HepG2 (cell line): Measurements from ENCODE around the gene SMIM1. TPM values are rescaled to one million over a fixed set of nuclear protein-coding genes. Genes with fewer than 3 reads are reported as not detected.

Source experiments
- ARID2 ChIP-seq: sonication (generic); formaldehyde crosslinking; IDR thresholded peaks from 2 replicates; pipeline ENCODE4 v1.8.1; 2022; ENCODE audit warnings: mild to moderate bottlenecking, missing genetic modification reagents, borderline replicate concordance
- KLF9 ChIP-seq: IDR thresholded peaks from 2 replicates; pipeline ENCODE4 v1.6.1; 2016; ENCODE audit warnings: low read depth
- KMT2A ChIP-seq: sonication (generic); formaldehyde crosslinking; IDR thresholded peaks from 2 replicates; pipeline ENCODE4 v1.4.0; 2020; ENCODE audit warnings: missing genetic modification reagents
- PAF1 ChIP-seq: IDR thresholded peaks from 2 replicates; pipeline ENCODE4 v1.6.1; 2016; ENCODE audit warnings: missing genetic modification reagents, missing compliant biosample characterization
- PAX8 ChIP-seq: sonication (generic); formaldehyde crosslinking; IDR thresholded peaks from 2 replicates; pipeline ENCODE4 v1.8.0; 2022; ENCODE audit warnings: mild to moderate bottlenecking, missing genetic modification reagents, borderline replicate concordance
- RNF219 ChIP-seq: sonication (generic); formaldehyde crosslinking; IDR thresholded peaks from 2 replicates; pipeline ENCODE4 v1.5.0; 2020; ENCODE audit warnings: mild to moderate bottlenecking, missing genetic modification reagents
- SATB2 ChIP-seq: sonication (generic); formaldehyde crosslinking; IDR thresholded peaks from 2 replicates; pipeline ENCODE4 v1.5.0; 2020; ENCODE audit warnings: missing genetic modification reagents
- SIX1 ChIP-seq: sonication (generic); formaldehyde crosslinking; IDR thresholded peaks from 2 replicates; pipeline ENCODE4 v1.4.0; 2020; ENCODE audit warnings: missing genetic modification reagents, borderline replicate concordance
- SMARCE1 ChIP-seq: fragments of 450-650 bp; IDR thresholded peaks from 2 replicates; pipeline ENCODE4 v1.6.1; 2017; ENCODE audit warnings: borderline replicate concordance
- SMYD3 ChIP-seq: sonication (generic); formaldehyde crosslinking; IDR thresholded peaks from 2 replicates; pipeline ENCODE4 v1.8.1; 2023; ENCODE audit warnings: mild to moderate bottlenecking, missing genetic modification reagents
- SOX6 ChIP-seq, 2 experiments: fragments of 450-650 bp in 1 of 2; sonication (generic) in 1 of 2; formaldehyde crosslinking in 1 of 2; IDR thresholded peaks; 2 replicates each; pipeline versions ENCODE4 v1.4.0 to v1.6.1; 2017 to 2020; ENCODE audit warnings: antibody characterized with exemption in 1 of 2, mild to moderate bottlenecking in 1 of 2, missing genetic modification reagents in 1 of 2
- SRSF9 ChIP-seq: fragments of 200-400 bp; formaldehyde crosslinking; IDR thresholded peaks from 2 replicates; pipeline ENCODE4 v1.6.1; 2018; ENCODE audit warnings: borderline replicate concordance, mild to moderate bottlenecking, low read depth, low read length; ENCODE audit not compliant: insufficient read depth, poor library complexity, severe bottlenecking
- ZFAT ChIP-seq: sonication (generic); formaldehyde crosslinking; conservative IDR thresholded peaks from 2 replicates; pipeline ENCODE4 v1.8.1; 2023; ENCODE audit warnings: missing genetic modification reagents, inconsistent platforms
- ZNF773 ChIP-seq: sonication (generic); formaldehyde crosslinking; IDR thresholded peaks from 2 replicates; pipeline ENCODE4 v1.4.0; 2020; ENCODE audit warnings: missing genetic modification reagents, borderline replicate concordance
- ZNF850 ChIP-seq: sonication (generic); formaldehyde crosslinking; conservative IDR thresholded peaks from 2 replicates; pipeline ENCODE4 v1.9.0; 2021; ENCODE audit warnings: mild to moderate bottlenecking, missing genetic modification reagents
- ZXDC ChIP-seq: sonication (generic); formaldehyde crosslinking; IDR thresholded peaks from 2 replicates; pipeline ENCODE4 v1.5.0; 2020; ENCODE audit warnings: mild to moderate bottlenecking, missing genetic modification reagents
- polyA plus RNA-seq, 8 experiments: library from polyadenylated mRNA; depleted of rRNA in 3 of 8; stranded (reverse) in 7 of 8; unstranded in 1 of 8; fragments of >200 nt; fragmentation: Illumina TruSeq in 4 of 8; extraction: Trizol in 4 of 8; gene quantifications; 2 replicates each; pipeline versions ENCODE4 v1.2.1 to v1.2.3, GENCODE V29; 2011 to 2016; ENCODE audit warnings: low read depth in 4 of 8, missing spikeins in 1 of 8, mixed read lengths in 1 of 8; ENCODE audit not compliant: insufficient read depth in 1 of 8
- total RNA-seq, 5 experiments: library from RNA; depleted of rRNA; stranded (reverse); fragments of >200 nt; fragmentation: Illumina TruSeq; extraction: Trizol; gene quantifications; 2 replicates each; pipeline ENCODE4 v1.2.3, GENCODE V29; 2016; ENCODE audit warnings: low read depth in 1 of 5
- TF ChIP-seq, protein P1 (sequence below): sonication (generic); formaldehyde crosslinking; IDR thresholded peaks from 2 replicates; pipeline ENCODE4 v1.8.1; 2023; ENCODE audit warnings: mild to moderate bottlenecking, missing genetic modification reagents, borderline replicate concordance
- TF ChIP-seq, protein P2 (sequence below): sonication (generic); formaldehyde crosslinking; IDR thresholded peaks from 2 replicates; pipeline ENCODE4 v1.8.0; 2022; ENCODE audit warnings: mild to moderate bottlenecking, missing genetic modification reagents, moderate library complexity
- TF ChIP-seq, protein P3 (sequence below): sonication (generic); formaldehyde crosslinking; IDR thresholded peaks from 2 replicates; pipeline ENCODE4 v1.5.1; 2020; ENCODE audit warnings: mild to moderate bottlenecking, missing genetic modification reagents

SMIM1 gene
- total and polyA plus RNA-seq, 2 of the 13 experiments (the other 11 are each of a cell fraction or from before 2014, with no cell fraction given) = 12.4 to 56.3 TPM

- TF ChIP-seq, protein P1, sequence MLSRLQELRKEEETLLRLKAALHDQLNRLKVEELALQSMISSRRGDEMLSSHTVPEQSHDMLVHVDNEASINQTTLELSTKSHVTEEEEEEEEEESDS (CRISPR knock-in tag) = no peak
- TF ChIP-seq ZXDC (no peak; the same call in 1 of the 2 replicates), SATB2 (CRISPR knock-in tag) (no peak; the same call in 1 of the 2 replicates), SMARCE1 (no peak), KMT2A (peak; percentile 85), RNF219 (CRISPR knock-in tag) (no peak), ZNF850 (CRISPR knock-in tag) (0 out of 2 replicates have a peak, but pooled peaks have one; percentile 13), SMYD3 (CRISPR knock-in tag) (no peak), SOX6 (IDR thresholded peaks at IDR 0.05) (no peak), SOX6 (CRISPR knock-in tag; IDR thresholded peaks at IDR 0.05) (no peak), PAF1 (CRISPR knock-in tag) (no peak), PAX8 (CRISPR knock-in tag) (no peak; the same call in 1 of the 2 replicates), KLF9 (CRISPR knock-in tag) (0 out of 2 replicates have a peak, but pooled peaks have one; percentile 38), ZNF773 (no peak; the same call in 1 of the 2 replicates), ARID2 (no peak), ZFAT (CRISPR knock-in tag) (0 out of 2 replicates have a peak, but pooled peaks have one; percentile 52), SRSF9 (no peak), SIX1 (no peak)
- TF ChIP-seq, protein P2, sequence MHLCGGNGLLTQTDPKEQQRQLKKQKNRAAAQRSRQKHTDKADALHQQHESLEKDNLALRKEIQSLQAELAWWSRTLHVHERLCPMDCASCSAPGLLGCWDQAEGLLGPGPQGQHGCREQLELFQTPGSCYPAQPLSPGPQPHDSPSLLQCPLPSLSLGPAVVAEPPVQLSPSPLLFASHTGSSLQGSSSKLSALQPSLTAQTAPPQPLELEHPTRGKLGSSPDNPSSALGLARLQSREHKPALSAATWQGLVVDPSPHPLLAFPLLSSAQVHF (CRISPR knock-in tag) = 0 out of 2 replicates have a peak, but pooled peaks have one; percentile 35
- TF ChIP-seq, protein P3, sequence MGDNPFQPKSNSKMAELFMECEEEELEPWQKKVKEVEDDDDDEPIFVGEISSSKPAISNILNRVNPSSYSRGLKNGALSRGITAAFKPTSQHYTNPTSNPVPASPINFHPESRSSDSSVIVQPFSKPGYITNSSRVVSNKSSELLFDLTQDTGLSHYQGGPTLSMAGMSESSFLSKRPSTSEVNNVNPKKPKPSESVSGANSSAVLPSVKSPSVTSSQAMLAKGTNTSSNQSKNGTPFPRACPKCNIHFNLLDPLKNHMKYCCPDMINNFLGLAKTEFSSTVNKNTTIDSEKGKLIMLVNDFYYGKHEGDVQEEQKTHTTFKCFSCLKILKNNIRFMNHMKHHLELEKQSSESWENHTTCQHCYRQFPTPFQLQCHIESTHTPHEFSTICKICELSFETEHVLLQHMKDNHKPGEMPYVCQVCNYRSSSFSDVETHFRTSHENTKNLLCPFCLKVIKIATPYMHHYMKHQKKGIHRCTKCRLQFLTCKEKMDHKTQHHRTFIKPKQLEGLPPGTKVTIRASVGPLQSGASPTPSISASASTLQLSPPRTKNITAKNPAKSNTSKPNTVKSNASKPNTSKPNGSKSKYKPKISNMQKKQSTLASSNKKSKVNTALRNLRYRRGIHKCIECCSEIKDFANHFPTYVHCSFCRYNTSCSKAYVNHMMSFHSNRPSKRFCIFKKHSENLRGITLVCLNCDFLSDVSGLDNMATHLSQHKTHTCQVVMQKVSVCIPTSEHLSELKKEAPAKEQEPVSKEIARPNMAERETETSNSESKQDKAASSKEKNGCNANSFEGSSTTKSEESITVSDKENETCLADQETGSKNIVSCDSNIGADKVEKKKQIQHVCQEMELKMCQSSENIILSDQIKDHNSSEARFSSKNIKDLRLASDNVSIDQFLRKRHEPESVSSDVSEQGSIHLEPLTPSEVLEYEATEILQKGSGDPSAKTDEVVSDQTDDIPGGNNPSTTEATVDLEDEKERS (CRISPR knock-in tag) = no peak
Measured at GRCh38 chr1:3796215-3797061, 23.9 kb downstream of the SMIM1 start, which contains the start of gene LRRC47 (continued).
